Measurements from ENCODE around the gene DYRK2.

The DYRK2 gene

GRCh38 chr12:67709367-67709954, 60.9 kb downstream of the DYRK2 start:
- no peak for DNase-seq

DNA sequence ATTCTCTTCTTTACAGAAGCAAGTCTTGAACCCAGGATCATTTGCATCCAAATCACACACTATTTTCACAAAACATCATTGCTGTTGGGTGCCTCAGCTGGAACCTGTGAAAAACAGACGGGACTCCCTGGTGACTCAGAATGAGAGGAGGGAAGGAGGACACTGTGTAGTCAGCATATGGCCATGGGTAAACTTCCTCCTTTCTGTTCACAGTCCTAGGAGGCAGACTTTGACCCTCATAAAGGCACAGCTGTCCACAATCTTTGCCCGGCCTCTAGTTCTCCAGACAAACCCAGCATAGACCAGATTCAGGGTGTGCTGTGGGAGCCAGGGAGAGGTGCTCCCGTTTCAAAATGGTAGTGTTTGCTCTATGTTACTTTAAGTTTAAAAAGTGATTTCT, 62.0 kb downstream of the DYRK2 start:
- no peak for DNase-seq

GRCh38 chr12:67712011-67712410, 63.5 kb downstream of the DYRK2 start:
- DNase-seq, result no peak

- no peak for DNase-seq
Measured at GRCh38 chr12:67714648-67715047, 66.1 kb downstream of the DYRK2 start.
